ENCODE results near the gene PIK3AP1.

PIK3AP1 gene

GRCh38 chr10:96646751-96647166 is 73.6 kb downstream of the PIK3AP1 start:
- no peaks in the 10 kb centered on the region for H3K27me3 ChIP-seq (ENCODE audit: insufficient read depth, low read depth, severe bottlenecking)
- H3K36me3 ChIP-seq: no peaks in the 10 kb centered on the region
- no peak overlapping the region for H3K27ac ChIP-seq
- H3K9me3 ChIP-seq (ENCODE audit: severe bottlenecking): no peaks in the 10 kb centered on the region
- no peak for TF ChIP-seq CTCF (IDR thresholded peaks at IDR 0.05; ENCODE audit: low read depth, low read length)
- H3K4me3 ChIP-seq (ENCODE audit: low read depth, low read length): no peak overlapping the region
- DNase-seq: no peak

GRCh38 chr10:96646301-96646700 is 74.0 kb downstream of the PIK3AP1 start:
- H3K27ac ChIP-seq: no peak overlapping the region

GRCh38 chr10:96645191-96645721 is 75.1 kb downstream of the PIK3AP1 start:
- no peak overlapping the region for H3K4me3 ChIP-seq (ENCODE audit: low read depth, low read length)
- H3K36me3 ChIP-seq: no peaks in the 10 kb centered on the region
- no peak for DNase-seq
- no peaks in the 10 kb centered on the region for H3K9me3 ChIP-seq (ENCODE audit: severe bottlenecking)
- no peak overlapping the region for H3K27ac ChIP-seq
- no peaks in the 10 kb centered on the region for H3K27me3 ChIP-seq (ENCODE audit: insufficient read depth, low read depth, severe bottlenecking)
- TF ChIP-seq CTCF (IDR thresholded peaks at IDR 0.05; ENCODE audit: low read depth, low read length): no peak

More at GRCh38 chr10:96646301-96646700, 74.0 kb downstream of the PIK3AP1 start:
- DNase-seq: no peak
- Histone ChIP-seq H3K36me3 (no peaks in the 10 kb centered on the region), H3K9me3 (ENCODE audit: severe bottlenecking) (no peaks in the 10 kb centered on the region), H3K27me3 (ENCODE audit: insufficient read depth, low read depth, severe bottlenecking) (no peaks in the 10 kb centered on the region), H3K4me3 (ENCODE audit: low read depth, low read length) (no peak overlapping the region)
- TF ChIP-seq CTCF (IDR thresholded peaks at IDR 0.05; ENCODE audit: low read depth, low read length): no peak

- no peak for DNase-seq
- Histone ChIP-seq H3K4me3 (ENCODE audit: low read depth, low read length) (no peak overlapping the region), H3K36me3 (no peaks in the 10 kb centered on the region), H3K9me3 (ENCODE audit: severe bottlenecking) (no peaks in the 10 kb centered on the region), H3K27me3 (ENCODE audit: insufficient read depth, low read depth, severe bottlenecking) (no peaks in the 10 kb centered on the region), H3K27ac (no peak overlapping the region)
- TF ChIP-seq CTCF (IDR thresholded peaks at IDR 0.05; ENCODE audit: low read depth, low read length): no peak
Observed at GRCh38 chr10:96643920-96644319, 76.4 kb downstream of the PIK3AP1 start.

GRCh38 chr10:96642973-96643372 is 77.3 kb downstream of the PIK3AP1 start:
- Histone ChIP-seq H3K27ac (no peak overlapping the region), H3K36me3 (no peaks in the 10 kb centered on the region)
- peak; percentile 87 for DNase-seq

More at GRCh38 chr10:96642973-96643372, 77.3 kb downstream of the PIK3AP1 start:
- Histone ChIP-seq H3K9me3 (ENCODE audit: severe bottlenecking) (no peaks in the 10 kb centered on the region), H3K4me3 (ENCODE audit: low read depth, low read length) (no peak overlapping the region), H3K27me3 (ENCODE audit: insufficient read depth, low read depth, severe bottlenecking) (no peaks in the 10 kb centered on the region)
- peak; percentile 75 for TF ChIP-seq CTCF (IDR thresholded peaks at IDR 0.05; ENCODE audit: low read depth, low read length)

Measured in WERI-Rb-1 (cell line).